C4-2B (cell line): ENCODE data around the gene SNX20.

Experiments used
- CTCF ChIP-seq: fragments of 450-650 bp; conservative IDR thresholded peaks from 2 replicates; pipeline ENCODE4 v1.5.1; 2017; ENCODE audit warnings: mild to moderate bottlenecking
- ZFX ChIP-seq: fragments of 450-650 bp; IDR thresholded peaks from 2 replicates; pipeline ENCODE4 v1.6.1; 2017

- TF ChIP-seq CTCF (no peak), ZFX (no peak)
Observed at GRCh38 chr16:50670476-50670875, 10.6 kb downstream of the SNX20 start.
